NCI-H2081 (cell line): ENCODE results near the gene MYH3.

ENCODE experiments used
- DNase-seq, 2 experiments: peaks; one replicate each; lab custom pipeline; 2025; lab: John Stamatoyannopoulos, UW

Gene MYH3

GRCh38 chr17:10613775-10614513 lies 43.2 kb downstream of the MYH3 start:
- DNase-seq: no peak

GRCh38 chr17:10612957-10613744 lies 44.0 kb downstream of the MYH3 start:
- DNase-seq: no peak

- DNase-seq: no peak
Observed at GRCh38 chr17:10610884-10611283, 46.2 kb downstream of the MYH3 start.

- no peak for DNase-seq
Observed at GRCh38 chr17:10608244-10608643, 48.9 kb downstream of the MYH3 start.

- no peak for DNase-seq
Observed at GRCh38 chr17:10606110-10606509, 51.0 kb downstream of the MYH3 start.

GRCh38 chr17:10605221-10605783 lies 51.8 kb downstream of the MYH3 start:
- no peak for DNase-seq

- DNase-seq: no peak
Observed at GRCh38 chr17:10604521-10604920, 52.6 kb downstream of the MYH3 start.

- no peak for DNase-seq
Observed at GRCh38 chr17:10603931-10604330, 53.2 kb downstream of the MYH3 start.

GRCh38 chr17:10600571-10600970 lies 56.5 kb downstream of the MYH3 start:
- no peak for DNase-seq

GRCh38 chr17:10598621-10599020 lies 58.5 kb downstream of the MYH3 start:
- DNase-seq: no peak

GRCh38 chr17:10589553-10590145 lies 67.5 kb downstream of the MYH3 start:
- DNase-seq: no peak

GRCh38 chr17:10585529-10585928 lies 71.6 kb downstream of the MYH3 start:
- DNase-seq: no peak

- DNase-seq: no peak
Observed at GRCh38 chr17:10583834-10584233, 73.3 kb downstream of the MYH3 start.

- DNase-seq: no peak
Observed at GRCh38 chr17:10579270-10579669, 77.8 kb downstream of the MYH3 start.
